ENCODE data around the gene HDHD5. TPM values are rescaled to one million over a fixed set of nuclear protein-coding genes. Genes with fewer than 3 reads are reported as not detected.

Gene HDHD5
- total and polyA plus RNA-seq, 10 of the 15 experiments (the other 5 are each of a cell fraction or from before 2014, with no cell fraction given), result 1.7 to 68.0 (median 49.9) TPM

- SMC1A ChIA-PET (ENCODE audit: uncharacterized antibody, unreplicated experiment), result no interaction called here
- intact Hi-C loops (cut with micrococcal nuclease; ENCODE audit: unreplicated experiment), result no loop called here
- H2AFZ ChIP-seq (ENCODE audit: control insufficient read depth, low read depth, low read length), result no peak overlapping the region
- 34% methylated on average over 5 of the region's 5 CpGs for WGBS (ENCODE audit: insufficient coverage, insufficient replicate concordance, low lambda C conversion rate, missing lambda C conversion rate)
- DNase-seq (ENCODE audit: low read depth, low spot score) (no peak), FAIRE-seq (no peak), ATAC-seq (no peak)
- no peaks in the 10 kb centered on the region for H3K27me3 ChIP-seq (replicated peaks in 1 of 2; ENCODE audit: control insufficient read depth in 2 of 2, insufficient read depth in 2 of 2, low read length in 1 of 2)
- H3K4me1 ChIP-seq (ENCODE audit: control insufficient read depth, insufficient read depth, low read length), result no peaks in the 10 kb centered on the region
- H3K4me2 ChIP-seq (ENCODE audit: control insufficient read depth, insufficient read depth), result no peak overlapping the region
- H4K20me1 ChIP-seq (ENCODE audit: control insufficient read depth, insufficient read depth), result no peaks in the 10 kb centered on the region
- no peak overlapping the region for H3K27ac ChIP-seq (ENCODE audit: control insufficient read depth, insufficient read depth)
- in situ Hi-C loops (cut with MboI), result no loop called here
- no peaks in the 10 kb centered on the region for H3K79me2 ChIP-seq (ENCODE audit: control insufficient read depth, insufficient read depth, low read length)
- no TSS peak for BruUV-seq (replicated peaks)
- POLR2A ChIA-PET, result no interaction called here
- no peak overlapping the region for H3K4me3 ChIP-seq
- RAD21 ChIA-PET (ENCODE audit: unreplicated experiment), result no interaction called here
- H3K9ac ChIP-seq (ENCODE audit: control insufficient read depth, insufficient read depth, low read length), result no peak overlapping the region
- H3K36me3 ChIP-seq (ENCODE audit: control insufficient read depth in 2 of 2, insufficient read depth in 2 of 2, low read length in 1 of 2), result no peaks in the 10 kb centered on the region
- no peaks in the 10 kb centered on the region for H3K9me3 ChIP-seq (replicated peaks; ENCODE audit: control insufficient read depth, insufficient read depth, low read length)
- CTCF ChIA-PET, result no interaction called here
- TF ChIP-seq USF2 (IDR thresholded peaks at IDR 0.05; ENCODE audit: borderline replicate concordance, low read depth, low read length) (no peak), POLR2A (IDR thresholded peaks at IDR 0.05; ENCODE audit: low read depth, low read length) (no peak), CHD4 (IDR thresholded peaks at IDR 0.05) (no peak)
Observed at GRCh38 chr22:17131686-17132085, 27.4 kb downstream of the HDHD5 start.

- H3K4me1 ChIP-seq (ENCODE audit: control insufficient read depth, insufficient read depth, low read length), result no peaks in the 10 kb centered on the region
- ATAC-seq, result no peak
- H3K4me3 ChIP-seq, result no peak overlapping the region
- H3K36me3 ChIP-seq (ENCODE audit: control insufficient read depth in 2 of 2, insufficient read depth in 2 of 2, low read length in 1 of 2), result no peaks in the 10 kb centered on the region
- TF ChIP-seq IRF4 (IDR thresholded peaks at IDR 0.05; ENCODE audit: low read depth, low read length), result no peak
- no peak for TF ChIP-seq IKZF1 (conservative IDR thresholded peaks at IDR 0.05)
- no peak for TF ChIP-seq RAD21 (IDR thresholded peaks at IDR 0.05; ENCODE audit: insufficient read depth, low read depth, low read length)
- TF ChIP-seq GATAD2B (conservative IDR thresholded peaks at IDR 0.05; ENCODE audit: low read depth), result no peak
- TF ChIP-seq BMI1 (IDR thresholded peaks at IDR 0.05; ENCODE audit: borderline replicate concordance), result no peak
- no peak for TF ChIP-seq MTA3 (IDR thresholded peaks at IDR 0.05; ENCODE audit: borderline replicate concordance, low read length)
- no peak for TF ChIP-seq TARDBP (IDR thresholded peaks at IDR 0.05; ENCODE audit: borderline replicate concordance)
- TF ChIP-seq ZSCAN29 (IDR thresholded peaks at IDR 0.05), result no peak
- TF ChIP-seq TBL1XR1 (IDR thresholded peaks at IDR 0.05; ENCODE audit: low read depth, low read length), result no peak
- no peak for TF ChIP-seq MEF2B (IDR thresholded peaks at IDR 0.05; ENCODE audit: partially characterized antibody, poor library complexity, severe bottlenecking)
- no peak for TF ChIP-seq ASH2L (IDR thresholded peaks at IDR 0.05; ENCODE audit: borderline replicate concordance, low read depth)
- TF ChIP-seq TCF3 (IDR thresholded peaks at IDR 0.05; ENCODE audit: borderline replicate concordance, insufficient read depth, low read depth, low read length), result no peak
- no peak for TF ChIP-seq RAD51 (IDR thresholded peaks at IDR 0.05)
- TF ChIP-seq GABPA (IDR thresholded peaks at IDR 0.05; ENCODE audit: low read depth), result no peak
- POLR2A ChIA-PET, result no interaction called here
- H3K27me3 ChIP-seq (replicated peaks in 1 of 2; ENCODE audit: control insufficient read depth in 2 of 2, insufficient read depth in 2 of 2, low read length in 1 of 2), result no peaks in the 10 kb centered on the region
- CTCF ChIA-PET, result no interaction called here
- H2AFZ ChIP-seq (ENCODE audit: control insufficient read depth, low read depth, low read length), result no peak overlapping the region
- in situ Hi-C loops (cut with MboI), result no loop called here
- H3K79me2 ChIP-seq (ENCODE audit: control insufficient read depth, insufficient read depth, low read length), result no peaks in the 10 kb centered on the region
- no peaks in the 10 kb centered on the region for H4K20me1 ChIP-seq (ENCODE audit: control insufficient read depth, insufficient read depth)
- intact Hi-C loops (cut with micrococcal nuclease; ENCODE audit: unreplicated experiment), result no loop called here
- H3K9me3 ChIP-seq (replicated peaks; ENCODE audit: control insufficient read depth, insufficient read depth, low read length), result no peaks in the 10 kb centered on the region
- no peak overlapping the region for H3K27ac ChIP-seq (ENCODE audit: control insufficient read depth, insufficient read depth)
- SMC1A ChIA-PET (ENCODE audit: uncharacterized antibody, unreplicated experiment), result no interaction called here
- RAD21 ChIA-PET (ENCODE audit: unreplicated experiment), result no interaction called here
- FAIRE-seq, result no peak
- 50% methylated on average over 1 of the region's 1 CpG for WGBS (ENCODE audit: insufficient coverage, insufficient replicate concordance, low lambda C conversion rate, missing lambda C conversion rate)
- H3K9ac ChIP-seq (ENCODE audit: control insufficient read depth, insufficient read depth, low read length), result no peak overlapping the region
- BruUV-seq (replicated peaks), result no TSS peak
- H3K4me2 ChIP-seq (ENCODE audit: control insufficient read depth, insufficient read depth), result no peak overlapping the region
- no peak for DNase-seq (ENCODE audit: low read depth, low spot score)
Observed at GRCh38 chr22:17130199-17130598, 28.9 kb downstream of the HDHD5 start.
